GM12872 (cell line): Measurements from ENCODE around the gene MRGPRX4.

ENCODE experiments used
- CTCF ChIP-seq: IDR thresholded peaks from 3 replicates; pipeline ENCODE4 v1.5.1; 2011; ENCODE audit warnings: low read depth, mild to moderate bottlenecking, low read length, moderate library complexity; ENCODE audit not compliant: insufficient read depth

The MRGPRX4 gene

GRCh38 chr11:18193010-18193409, 20.4 kb downstream of the MRGPRX4 start:
- TF ChIP-seq CTCF: 0 out of 3 replicates have a peak, but pooled peaks have one; percentile 11

DNA sequence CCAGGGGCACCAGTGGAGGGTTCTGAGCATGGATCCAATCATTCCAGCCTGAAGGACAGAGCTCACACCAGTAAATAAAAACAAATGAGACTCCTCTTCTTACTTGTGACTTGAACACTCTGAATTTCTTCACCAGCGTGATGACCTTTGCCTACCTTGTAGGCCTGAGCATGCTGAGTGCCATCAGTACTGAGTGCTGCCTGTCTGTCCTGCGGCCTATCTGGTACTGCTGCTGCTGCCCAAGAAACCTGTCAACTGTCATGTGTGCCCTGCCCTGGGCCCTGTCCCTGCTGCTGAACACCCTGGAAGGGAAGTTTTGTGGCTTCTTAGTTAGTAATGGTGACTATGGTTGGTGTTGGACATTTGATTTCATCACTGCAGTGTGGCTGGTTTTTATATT, 23.9 kb downstream of the MRGPRX4 start:
- no peak for TF ChIP-seq CTCF

GRCh38 chr11:18203723-18204122, 31.1 kb downstream of the MRGPRX4 start:
- TF ChIP-seq CTCF: peak; percentile 55

DNA sequence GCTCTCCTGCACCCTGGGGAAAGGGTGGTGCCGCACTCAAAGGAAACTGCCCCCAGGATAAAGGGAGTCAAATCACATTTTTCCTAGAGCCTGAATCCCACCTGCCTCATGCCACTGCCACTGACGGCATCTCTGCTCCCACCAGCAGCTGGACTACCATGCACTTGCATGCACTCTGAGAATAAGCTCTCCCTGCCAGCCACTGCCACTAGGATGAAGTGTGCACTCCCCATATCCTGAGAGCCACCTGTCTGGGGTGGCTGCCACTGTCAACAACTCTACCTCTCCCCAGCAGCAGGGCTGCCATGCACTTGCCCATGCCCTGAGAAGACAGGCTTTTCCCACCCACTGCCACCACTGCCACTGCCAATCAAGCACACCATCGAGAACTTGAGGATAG, 31.6 kb downstream of the MRGPRX4 start:
- no peak for TF ChIP-seq CTCF

- TF ChIP-seq CTCF: no peak
Measured at GRCh38 chr11:18204771-18205170, 32.1 kb downstream of the MRGPRX4 start.

GRCh38 chr11:18209058-18209457, 36.4 kb downstream of the MRGPRX4 start:
- TF ChIP-seq CTCF: no peak

GRCh38 chr11:18221274-18221876, 48.7 kb downstream of the MRGPRX4 start:
- TF ChIP-seq CTCF: no peak
